ENCODE data around the gene MMP8.

MMP8 gene

GRCh38 chr11:102662607-102663006 is 62.1 kb downstream of the MMP8 start:
- Histone ChIP-seq H3K27me3 (replicated peaks) (no peaks in the 10 kb centered on the region), H3K36me3 (replicated peaks) (no peaks in the 10 kb centered on the region), H3K4me3 (ENCODE audit: low read depth, low read length) (no peak overlapping the region), H3K27ac (no peak overlapping the region)
- no peak for TF ChIP-seq CTCF (IDR thresholded peaks at IDR 0.05; ENCODE audit: low read depth, low read length, missing control alignments)
- in situ Hi-C loops (cut with HindIII; ENCODE audit: low pct_ligation_motif_present, low sequenced_read_pairs) = no loop called here
- no peak for DNase-seq

All from brain microvascular endothelial cell (primary cell).